Activated CD4-positive, alpha-beta T cell treated with anti-CD3 and anti-CD28 coated beads, Interleukin-2, amount 50 U/mL, for 1 hour (primary cell): ENCODE measurements around the gene ENTPD1.

Experiments
- DNase-seq: peaks from one replicate; pipeline ENCODE4 v3.0.0-alpha.2; 2020

The ENTPD1 gene

DNA sequence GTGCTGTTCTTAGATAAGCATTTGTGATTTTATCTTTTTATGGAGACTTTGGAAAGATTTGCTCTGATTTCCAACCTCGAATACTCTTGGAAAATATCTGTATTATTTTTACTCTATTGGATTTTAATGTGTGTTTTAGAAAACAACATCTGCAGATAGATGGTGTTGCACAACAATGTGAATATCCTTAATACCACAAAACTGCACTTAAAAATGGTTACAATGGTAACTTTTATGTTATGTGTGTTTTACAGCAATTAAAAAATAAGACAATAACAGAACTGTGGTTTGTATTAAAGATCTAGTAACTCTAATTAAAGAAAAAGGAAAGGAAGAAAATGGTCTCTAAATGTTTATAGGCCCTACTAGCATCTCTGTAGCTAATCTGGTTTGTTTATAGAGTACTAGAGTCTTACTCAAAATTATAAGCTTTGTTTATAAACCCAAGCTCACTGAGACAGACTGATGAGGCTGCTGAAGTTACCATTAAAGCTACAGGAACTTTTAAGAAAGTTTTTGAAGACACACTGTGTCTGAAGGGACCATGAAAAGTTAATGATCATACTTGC is 77.2 kb downstream of the ENTPD1 start:
- DNase-seq: no peak

DNA sequence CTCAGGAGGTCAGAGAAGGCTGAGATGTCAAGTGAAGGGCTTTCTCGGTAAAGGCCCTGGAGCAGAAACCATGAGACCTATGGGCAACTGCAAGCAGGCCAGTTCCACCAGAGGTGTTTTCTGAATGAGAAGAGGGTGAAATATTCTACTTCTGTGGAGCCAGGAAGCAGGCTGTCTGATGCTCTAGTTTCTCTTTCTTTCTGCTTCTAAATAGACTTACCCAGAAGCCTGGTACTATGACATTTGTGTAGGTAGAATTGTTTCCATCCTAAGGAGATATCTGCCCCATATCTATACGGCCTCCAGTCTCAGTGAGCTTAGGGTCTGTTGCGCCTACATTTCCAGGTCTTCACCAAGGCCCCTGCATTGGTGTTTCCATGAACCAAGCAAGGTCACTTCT is 78.4 kb downstream of the ENTPD1 start:
- no peak for DNase-seq

GRCh38 chr10:95835149-95835860 is 79.3 kb downstream of the ENTPD1 start:
- no peak for DNase-seq

DNA sequence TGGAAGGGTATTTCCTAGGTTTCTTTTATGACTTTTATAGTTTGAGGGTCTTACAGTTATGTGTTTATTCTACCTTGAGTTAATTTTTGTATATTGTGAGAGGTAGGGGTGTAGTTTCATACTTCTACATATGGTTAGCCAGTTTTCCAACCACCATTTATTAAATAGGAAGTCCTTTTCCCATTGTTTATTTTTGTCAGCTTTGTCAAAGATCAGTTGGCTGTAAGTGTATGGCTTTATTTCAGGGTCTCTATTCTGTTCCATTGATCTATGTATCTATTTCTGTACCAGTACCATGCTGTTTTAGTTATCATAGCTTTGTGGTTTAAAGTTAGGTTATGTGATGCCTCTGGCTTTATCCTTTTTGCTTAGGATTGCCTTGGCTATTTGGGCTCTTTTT is 79.9 kb downstream of the ENTPD1 start:
- DNase-seq: no peak

DNA sequence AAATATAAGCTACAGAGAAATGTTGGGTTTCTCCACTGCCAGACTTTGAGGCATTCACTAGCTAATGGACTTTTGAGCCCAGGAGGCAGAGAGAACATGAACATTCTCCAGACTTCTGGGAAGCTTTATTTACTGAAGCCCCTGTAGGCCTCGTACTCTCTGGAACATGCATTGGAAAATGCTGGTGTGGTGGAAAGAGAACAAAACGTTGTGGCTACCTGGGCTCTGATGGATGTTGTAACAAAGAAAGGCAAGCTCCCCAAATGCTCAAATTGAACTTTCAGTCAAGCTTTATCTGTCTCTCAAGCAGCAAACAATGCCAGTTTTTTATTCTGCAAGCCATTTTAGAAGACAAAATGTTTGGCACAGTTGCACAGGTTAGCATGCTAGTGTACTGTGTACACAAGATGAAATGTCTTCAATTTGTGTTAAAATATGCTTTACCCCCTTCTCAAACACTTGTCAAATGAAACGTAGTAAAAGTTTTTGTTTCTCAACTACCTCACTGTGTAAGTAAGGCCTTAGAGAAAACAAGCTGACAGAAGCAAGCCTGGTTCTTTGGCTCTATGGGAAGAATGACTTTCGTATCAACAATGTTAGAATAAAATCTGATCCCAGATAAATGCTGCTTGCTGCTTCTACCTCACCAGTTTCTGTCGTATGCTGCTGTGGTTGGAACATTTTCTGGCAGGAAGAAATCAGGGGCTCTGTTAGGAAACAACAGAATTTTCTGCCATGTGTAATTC is 80.8 kb downstream of the ENTPD1 start:
- DNase-seq: no peak

DNA sequence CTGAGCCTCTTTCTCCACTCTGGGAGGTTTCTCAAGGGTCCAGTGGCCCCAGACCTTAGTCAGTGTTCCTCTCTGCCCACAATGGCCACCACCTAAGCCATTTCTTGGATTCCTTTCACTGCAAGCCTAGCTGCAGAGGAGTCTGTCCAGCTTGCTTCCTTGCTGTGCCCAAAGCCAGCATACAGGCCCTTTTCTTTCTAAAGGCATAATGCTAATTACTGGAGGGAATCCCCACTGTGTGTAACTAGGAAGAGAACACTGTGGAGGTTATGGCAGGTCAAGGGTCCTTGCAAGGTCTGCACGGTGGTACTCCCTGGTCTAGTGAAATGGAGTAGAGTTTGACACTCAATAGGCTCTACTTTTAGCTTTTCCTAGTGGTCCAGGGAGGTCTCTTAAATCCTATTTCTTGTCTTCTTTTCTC is 81.4 kb downstream of the ENTPD1 start:
- no peak for DNase-seq

GRCh38 chr10:95837783-95838182 is 81.8 kb downstream of the ENTPD1 start:
- DNase-seq: no peak

GRCh38 chr10:95840121-95840520 is 84.2 kb downstream of the ENTPD1 start:
- no peak for DNase-seq

GRCh38 chr10:95840681-95841080 is 84.7 kb downstream of the ENTPD1 start:
- DNase-seq: no peak

DNA sequence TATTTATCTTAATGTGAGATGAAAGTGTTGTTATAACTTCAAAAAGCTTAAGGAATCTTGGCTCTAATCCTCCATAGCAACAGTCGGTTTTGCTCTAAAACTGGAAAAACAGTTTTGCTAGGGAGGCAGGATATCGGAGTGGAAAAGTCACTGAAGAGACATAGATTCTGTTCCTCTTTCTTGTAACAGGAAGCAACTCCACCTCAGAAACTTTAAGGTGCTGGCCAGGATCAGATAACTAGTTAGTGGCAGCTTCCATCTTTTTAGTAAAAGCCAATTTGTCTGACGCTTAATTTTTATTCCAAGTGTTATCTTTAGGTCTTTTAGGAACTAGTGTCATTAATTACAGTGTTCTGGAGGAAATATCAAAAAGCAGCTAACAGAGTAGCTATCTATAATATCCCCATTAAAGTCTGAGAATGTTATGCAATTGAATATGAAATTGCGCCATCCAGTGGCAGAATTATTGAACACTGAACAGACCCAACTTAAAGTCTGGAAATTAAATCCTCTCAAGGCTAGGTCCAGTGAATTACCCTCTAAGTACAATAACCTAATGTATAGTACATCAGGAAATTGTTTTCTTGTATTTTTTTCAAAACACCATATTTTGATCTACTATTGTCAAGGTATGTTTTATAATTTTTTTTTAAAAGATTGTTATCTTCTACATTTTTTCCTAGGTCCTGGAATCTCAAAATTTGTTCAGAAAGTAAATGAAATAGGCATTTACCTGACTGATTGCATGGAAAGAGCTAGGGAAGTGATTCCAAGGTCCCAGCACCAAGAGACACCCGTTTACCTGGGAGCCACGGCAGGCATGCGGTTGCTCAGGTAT is 85.9 kb downstream of the ENTPD1 start:
- no peak for DNase-seq

GRCh38 chr10:95845411-95845810 is 89.4 kb downstream of the ENTPD1 start:
- DNase-seq: no peak

GRCh38 chr10:95847007-95847406 is 91.0 kb downstream of the ENTPD1 start:
- no peak for DNase-seq

- no peak for DNase-seq
Measured at GRCh38 chr10:95848841-95849240, 92.9 kb downstream of the ENTPD1 start.

GRCh38 chr10:95850791-95851190 is 94.8 kb downstream of the ENTPD1 start:
- no peak for DNase-seq

DNA sequence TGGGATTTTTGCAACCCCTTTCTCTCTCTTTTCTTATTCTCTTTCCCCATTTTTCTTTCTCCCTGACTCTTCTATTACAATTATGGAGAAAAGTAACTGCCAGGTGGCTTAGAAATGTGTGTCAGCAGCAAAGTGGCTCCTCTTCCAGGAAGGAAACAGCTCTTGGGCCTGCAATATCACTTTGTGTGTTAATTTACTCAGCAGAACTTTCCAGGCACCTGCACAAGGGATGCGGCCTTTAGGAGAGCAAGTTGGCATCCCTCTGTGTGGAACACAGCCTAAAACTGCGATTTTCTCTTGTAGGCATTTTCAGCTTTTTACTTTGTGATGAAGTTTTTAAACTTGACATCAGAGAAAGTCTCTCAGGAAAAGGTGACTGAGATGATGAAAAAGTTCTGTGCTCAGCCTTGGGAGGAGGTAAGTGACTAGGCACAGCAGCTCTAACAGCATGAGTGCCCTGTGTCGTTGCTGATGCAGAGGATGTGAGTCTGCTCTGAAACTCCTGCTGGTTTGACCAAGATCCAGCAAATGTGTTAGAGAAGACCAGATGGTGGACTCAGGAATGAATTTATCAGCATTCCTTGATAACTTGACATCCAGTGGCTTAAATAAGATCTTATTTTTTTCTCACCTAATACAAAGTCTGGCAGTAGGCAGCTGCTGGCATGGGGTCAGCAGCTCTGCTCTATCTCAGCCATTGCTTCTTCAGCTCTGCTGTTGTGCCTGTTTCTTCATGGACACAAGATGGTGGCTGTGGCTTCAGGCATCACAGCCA is 104.4 kb downstream of the ENTPD1 start:
- DNase-seq: no peak

DNA sequence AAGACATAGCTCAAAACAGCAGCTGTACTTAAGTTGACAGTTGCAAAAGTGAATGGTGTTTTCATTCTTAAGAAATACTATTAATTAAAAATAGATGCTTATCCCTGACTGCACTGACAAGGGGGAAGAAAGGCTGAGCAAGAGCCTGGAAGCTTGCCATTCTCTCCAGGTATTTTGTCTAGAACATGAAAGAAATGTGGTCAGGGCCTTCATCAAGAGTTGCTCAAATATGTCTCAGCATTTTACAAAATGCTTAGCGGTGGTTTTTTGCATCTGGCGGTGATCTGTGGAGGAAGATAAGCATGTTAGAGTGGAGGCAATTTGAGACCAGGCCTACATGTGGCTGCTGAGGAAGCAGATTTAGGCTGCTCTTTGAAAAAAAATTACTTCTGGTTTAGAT is 105.4 kb downstream of the ENTPD1 start:
- DNase-seq: no peak

DNA sequence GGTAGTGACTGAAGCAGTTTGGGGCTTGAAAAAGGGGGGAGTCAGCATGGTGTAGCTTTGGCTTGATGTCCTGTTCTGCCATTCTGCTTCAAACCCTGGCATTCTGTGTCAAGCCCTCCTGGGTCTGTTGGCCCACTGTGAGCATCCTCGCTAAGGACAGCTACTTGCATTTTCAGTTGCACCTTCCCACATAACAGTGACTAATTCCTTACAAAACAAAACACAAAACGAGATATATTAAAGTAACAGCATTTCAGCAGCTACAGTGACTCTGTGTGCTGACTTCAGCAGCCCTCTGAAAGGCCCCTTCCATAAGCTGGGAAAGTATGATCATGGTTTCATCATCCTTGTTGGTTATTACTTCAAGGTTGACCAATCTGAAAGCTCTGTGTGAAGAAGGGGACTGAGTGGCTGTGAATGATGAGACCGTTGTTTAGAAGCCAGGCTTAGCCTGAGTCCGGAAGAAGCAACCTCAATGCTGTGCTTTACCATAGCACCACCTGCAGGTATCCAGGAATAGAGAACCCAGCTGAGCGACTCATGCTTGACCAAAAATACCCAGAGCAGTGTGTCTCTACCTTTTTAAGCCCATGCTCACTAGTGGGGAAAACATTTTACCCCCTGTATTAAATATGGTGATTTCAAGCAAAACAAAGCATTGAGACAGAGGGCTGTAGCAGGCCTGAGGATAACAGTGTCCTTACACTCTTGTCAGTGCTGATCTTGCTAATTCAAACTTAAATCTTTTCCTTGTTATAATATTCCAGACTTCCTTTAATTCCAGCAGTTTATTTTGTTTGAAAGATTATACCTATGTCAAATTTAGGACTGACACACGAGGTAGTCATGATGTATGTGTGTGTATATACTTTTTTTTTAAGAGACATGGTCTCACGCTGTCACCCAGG is 109.2 kb downstream of the ENTPD1 start:
- peak; percentile 12 for DNase-seq

- DNase-seq: no peak
Measured at GRCh38 chr10:95865814-95866466, 110.0 kb downstream of the ENTPD1 start.

DNA sequence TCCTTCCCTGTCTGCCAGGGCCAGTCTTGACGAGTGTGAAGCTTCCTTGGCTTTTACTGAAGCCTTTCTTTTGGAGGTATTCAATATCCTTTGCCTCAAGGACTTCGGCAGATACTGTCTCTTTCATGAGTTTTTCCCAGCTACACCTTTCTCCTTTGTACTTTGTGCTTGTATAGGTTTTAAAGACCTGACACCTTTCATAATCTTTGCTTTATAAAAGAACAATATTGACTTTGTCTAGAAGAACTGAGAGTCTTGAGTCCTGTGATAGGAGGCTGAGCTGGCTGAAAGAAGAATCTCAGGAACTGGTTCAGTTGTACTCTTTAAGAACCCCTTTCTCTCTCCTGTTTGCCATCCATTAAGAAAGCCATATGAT is 110.5 kb downstream of the ENTPD1 start:
- no peak for DNase-seq

GRCh38 chr10:95867866-95868265 is 111.9 kb downstream of the ENTPD1 start:
- DNase-seq: no peak

DNA sequence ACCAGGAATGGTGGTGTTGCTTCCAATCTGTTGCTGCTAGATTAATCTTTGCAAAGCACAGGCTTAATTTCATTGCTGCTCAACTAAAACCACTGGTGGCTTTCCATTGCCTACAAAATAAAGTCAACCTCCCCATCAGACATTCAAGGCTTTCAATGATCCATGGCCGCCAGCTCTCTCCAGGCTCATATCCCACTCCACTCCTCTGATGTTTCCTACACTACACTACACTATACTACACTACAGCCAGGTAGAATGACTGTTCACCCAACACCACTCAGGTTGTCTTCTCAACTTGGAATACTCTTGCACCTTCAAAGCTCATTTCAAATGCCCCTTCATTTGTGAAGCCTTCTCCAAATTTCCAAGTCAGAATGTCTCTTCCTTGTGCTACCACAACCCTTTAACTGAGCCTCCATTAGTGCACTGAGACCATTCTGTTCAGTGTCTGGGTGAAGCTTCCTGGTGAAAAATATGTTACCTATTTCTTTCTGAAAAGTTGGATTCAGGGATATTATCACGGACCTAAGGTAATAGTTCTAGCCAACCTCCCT is 116.3 kb downstream of the ENTPD1 start:
- DNase-seq: no peak
